Measurements from ENCODE around the gene RAB40B. TPM values are rescaled to one million over a fixed set of nuclear protein-coding genes. Genes with fewer than 3 reads are reported as not detected.

Gene RAB40B
- total and polyA plus RNA-seq, 4 donors, result 2.9 to 12.1 (median 10.5) TPM

DNA sequence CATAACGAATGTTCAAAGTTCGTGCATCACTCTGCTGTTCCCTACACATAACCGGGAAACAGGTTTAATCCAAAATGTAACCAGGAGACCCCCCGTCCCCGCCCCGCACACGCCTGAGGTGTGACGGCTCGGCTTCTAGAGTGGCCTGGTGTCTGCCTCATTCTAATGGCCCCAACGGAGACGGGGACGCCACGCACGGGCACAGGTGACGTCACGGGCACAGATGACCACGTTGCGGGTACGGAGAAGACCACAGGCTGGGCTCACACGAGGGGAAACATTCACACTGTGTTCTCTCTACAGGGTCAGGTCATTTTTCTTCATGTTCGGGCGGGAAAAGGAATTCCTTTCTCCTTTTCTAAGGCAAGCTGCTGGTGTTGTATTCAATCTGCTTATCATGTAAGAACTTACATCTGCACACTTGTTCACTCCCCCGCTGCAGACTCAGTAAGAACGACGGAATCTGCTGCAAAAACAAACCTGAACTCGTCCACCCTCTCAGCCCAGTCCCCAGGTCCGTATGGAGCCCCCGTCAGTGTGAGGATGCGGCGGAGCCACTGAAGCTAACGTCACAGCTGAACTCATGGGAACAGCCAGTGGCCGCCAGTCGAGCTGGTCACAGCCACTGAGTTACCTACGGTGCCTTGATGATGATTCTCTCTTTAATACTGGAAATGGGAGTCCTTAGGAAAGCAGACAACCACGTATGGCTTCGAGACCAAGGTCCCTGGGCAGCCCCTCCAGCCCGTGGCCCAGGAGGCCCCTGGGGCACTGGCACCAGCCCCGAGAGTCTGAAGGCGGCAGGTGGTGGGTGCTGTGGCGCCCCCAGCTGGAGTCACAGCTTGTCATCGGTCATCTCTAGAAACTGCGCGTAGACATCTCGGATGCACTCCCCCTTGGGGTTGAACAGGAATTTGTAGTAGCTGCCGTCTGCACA, 83.1 kb downstream of the RAB40B start:
- TF ChIP-seq RXRA (IDR thresholded peaks at IDR 0.05), result no peak
- no peak for TF ChIP-seq HNF4G (IDR thresholded peaks at IDR 0.05)
- TF ChIP-seq MAX (IDR thresholded peaks at IDR 0.05), result no peak
- TF ChIP-seq, protein P1, sequence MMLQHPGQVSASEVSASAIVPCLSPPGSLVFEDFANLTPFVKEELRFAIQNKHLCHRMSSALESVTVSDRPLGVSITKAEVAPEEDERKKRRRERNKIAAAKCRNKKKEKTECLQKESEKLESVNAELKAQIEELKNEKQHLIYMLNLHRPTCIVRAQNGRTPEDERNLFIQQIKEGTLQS (IDR thresholded peaks at IDR 0.05), result no peak
- TF ChIP-seq RAD21 (IDR thresholded peaks at IDR 0.05), result no peak
- TF ChIP-seq JUND (IDR thresholded peaks at IDR 0.05), result no peak
- no peak for TF ChIP-seq FOXA1 (IDR thresholded peaks at IDR 0.05)
- TF ChIP-seq, protein P2, sequence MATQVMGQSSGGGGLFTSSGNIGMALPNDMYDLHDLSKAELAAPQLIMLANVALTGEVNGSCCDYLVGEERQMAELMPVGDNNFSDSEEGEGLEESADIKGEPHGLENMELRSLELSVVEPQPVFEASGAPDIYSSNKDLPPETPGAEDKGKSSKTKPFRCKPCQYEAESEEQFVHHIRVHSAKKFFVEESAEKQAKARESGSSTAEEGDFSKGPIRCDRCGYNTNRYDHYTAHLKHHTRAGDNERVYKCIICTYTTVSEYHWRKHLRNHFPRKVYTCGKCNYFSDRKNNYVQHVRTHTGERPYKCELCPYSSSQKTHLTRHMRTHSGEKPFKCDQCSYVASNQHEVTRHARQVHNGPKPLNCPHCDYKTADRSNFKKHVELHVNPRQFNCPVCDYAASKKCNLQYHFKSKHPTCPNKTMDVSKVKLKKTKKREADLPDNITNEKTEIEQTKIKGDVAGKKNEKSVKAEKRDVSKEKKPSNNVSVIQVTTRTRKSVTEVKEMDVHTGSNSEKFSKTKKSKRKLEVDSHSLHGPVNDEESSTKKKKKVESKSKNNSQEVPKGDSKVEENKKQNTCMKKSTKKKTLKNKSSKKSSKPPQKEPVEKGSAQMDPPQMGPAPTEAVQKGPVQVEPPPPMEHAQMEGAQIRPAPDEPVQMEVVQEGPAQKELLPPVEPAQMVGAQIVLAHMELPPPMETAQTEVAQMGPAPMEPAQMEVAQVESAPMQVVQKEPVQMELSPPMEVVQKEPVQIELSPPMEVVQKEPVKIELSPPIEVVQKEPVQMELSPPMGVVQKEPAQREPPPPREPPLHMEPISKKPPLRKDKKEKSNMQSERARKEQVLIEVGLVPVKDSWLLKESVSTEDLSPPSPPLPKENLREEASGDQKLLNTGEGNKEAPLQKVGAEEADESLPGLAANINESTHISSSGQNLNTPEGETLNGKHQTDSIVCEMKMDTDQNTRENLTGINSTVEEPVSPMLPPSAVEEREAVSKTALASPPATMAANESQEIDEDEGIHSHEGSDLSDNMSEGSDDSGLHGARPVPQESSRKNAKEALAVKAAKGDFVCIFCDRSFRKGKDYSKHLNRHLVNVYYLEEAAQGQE (IDR thresholded peaks at IDR 0.05), result no peak
- TF ChIP-seq GABPA (IDR thresholded peaks at IDR 0.05 in 1 of 2, conservative IDR thresholded peaks at IDR 0.05 in 1 of 2), result no peak
- no peak for DNase-seq (ENCODE audit: low spot score)
- 94% methylated on average over 45 of the region's 45 CpGs for WGBS
- H3K4me1 ChIP-seq (ENCODE audit: control insufficient read depth in 4 of 4, insufficient read depth in 4 of 4, low read length in 3 of 4), result no peaks in the 10 kb centered on the region
- H3K27ac ChIP-seq (ENCODE audit: low read depth in 1 of 2, low read length in 2 of 2), result no peak overlapping the region
- peaks cover 18 to 54% (median 29%) of the 10 kb centered on the region in 4 donors for H3K36me3 ChIP-seq (ENCODE audit: control insufficient read depth in 4 of 4, insufficient read depth in 3 of 4, low read depth in 1 of 4, low read length in 3 of 4)
- no peaks in the 10 kb centered on the region for H3K9me3 ChIP-seq (ENCODE audit: control insufficient read depth in 4 of 4, low read length in 3 of 4)
- H3K27me3 ChIP-seq (ENCODE audit: control insufficient read depth in 4 of 4, insufficient read depth in 4 of 4, low read length in 3 of 4), result no peaks in the 10 kb centered on the region
- H3K9ac ChIP-seq (ENCODE audit: low read depth in 1 of 2, low read length in 2 of 2), result no peak overlapping the region
- no peak overlapping the region for H3K4me3 ChIP-seq (ENCODE audit: low read depth in 1 of 3, low read length in 3 of 3)

DNA sequence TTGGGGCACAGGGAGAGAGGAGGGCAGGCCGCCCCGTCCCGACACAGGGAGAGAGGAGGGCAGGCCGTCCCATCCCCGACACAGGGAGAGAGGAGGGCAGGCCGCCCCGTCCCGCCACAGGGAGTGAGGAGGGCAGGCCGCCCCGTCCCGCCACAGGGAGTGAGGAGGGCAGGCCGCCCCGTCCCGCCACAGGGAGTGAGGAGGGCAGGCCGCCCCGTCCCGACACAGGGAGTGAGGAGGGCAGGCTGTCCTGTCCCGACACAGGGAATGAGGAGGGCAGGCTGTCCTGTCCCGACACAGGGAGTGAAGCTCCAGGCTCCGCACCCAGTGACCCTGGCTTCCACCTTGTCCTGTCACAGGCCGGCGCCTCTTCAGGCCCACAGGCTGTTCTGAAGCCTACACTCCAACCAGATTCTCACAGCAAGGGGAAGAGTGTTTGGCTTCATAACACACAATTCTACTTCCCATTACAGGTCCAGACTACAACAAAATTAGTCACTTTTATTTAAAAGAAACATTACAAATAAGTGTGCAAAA, 84.3 kb downstream of the RAB40B start:
- H3K27ac ChIP-seq (ENCODE audit: low read depth in 1 of 2, low read length in 2 of 2), result no peak overlapping the region
- H3K4me1 ChIP-seq (ENCODE audit: control insufficient read depth in 4 of 4, insufficient read depth in 4 of 4, low read length in 3 of 4), result no peaks in the 10 kb centered on the region
- 94% methylated on average over 12 of the region's 22 CpGs for WGBS
- no peak for DNase-seq (ENCODE audit: low spot score)
- peaks cover 17 to 43% (median 29%) of the 10 kb centered on the region in 4 donors for H3K36me3 ChIP-seq (ENCODE audit: control insufficient read depth in 4 of 4, insufficient read depth in 3 of 4, low read depth in 1 of 4, low read length in 3 of 4)
- H3K9me3 ChIP-seq (ENCODE audit: control insufficient read depth in 4 of 4, low read length in 3 of 4), result no peaks in the 10 kb centered on the region
- no peak overlapping the region for H3K4me3 ChIP-seq (ENCODE audit: low read depth in 1 of 3, low read length in 3 of 3)
- no peaks in the 10 kb centered on the region for H3K27me3 ChIP-seq (ENCODE audit: control insufficient read depth in 4 of 4, insufficient read depth in 4 of 4, low read length in 3 of 4)
- no peak for TF ChIP-seq NR2F2 (IDR thresholded peaks at IDR 0.05)
- TF ChIP-seq RXRA (IDR thresholded peaks at IDR 0.05), result no peak
- no peak for TF ChIP-seq FOXA2 (IDR thresholded peaks at IDR 0.05)
- no peak for TF ChIP-seq EGR1 (IDR thresholded peaks at IDR 0.05; ENCODE audit: low read depth in 2 of 2)
- TF ChIP-seq, protein P3, sequence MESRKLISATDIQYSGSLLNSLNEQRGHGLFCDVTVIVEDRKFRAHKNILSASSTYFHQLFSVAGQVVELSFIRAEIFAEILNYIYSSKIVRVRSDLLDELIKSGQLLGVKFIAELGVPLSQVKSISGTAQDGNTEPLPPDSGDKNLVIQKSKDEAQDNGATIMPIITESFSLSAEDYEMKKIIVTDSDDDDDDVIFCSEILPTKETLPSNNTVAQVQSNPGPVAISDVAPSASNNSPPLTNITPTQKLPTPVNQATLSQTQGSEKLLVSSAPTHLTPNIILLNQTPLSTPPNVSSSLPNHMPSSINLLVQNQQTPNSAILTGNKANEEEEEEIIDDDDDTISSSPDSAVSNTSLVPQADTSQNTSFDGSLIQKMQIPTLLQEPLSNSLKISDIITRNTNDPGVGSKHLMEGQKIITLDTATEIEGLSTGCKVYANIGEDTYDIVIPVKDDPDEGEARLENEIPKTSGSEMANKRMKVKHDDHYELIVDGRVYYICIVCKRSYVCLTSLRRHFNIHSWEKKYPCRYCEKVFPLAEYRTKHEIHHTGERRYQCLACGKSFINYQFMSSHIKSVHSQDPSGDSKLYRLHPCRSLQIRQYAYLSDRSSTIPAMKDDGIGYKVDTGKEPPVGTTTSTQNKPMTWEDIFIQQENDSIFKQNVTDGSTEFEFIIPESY (IDR thresholded peaks at IDR 0.05), result no peak
- TF ChIP-seq HNF4G (IDR thresholded peaks at IDR 0.05), result no peak
- TF ChIP-seq HNF4A (conservative IDR thresholded peaks at IDR 0.05), result no peak
- no peak for TF ChIP-seq SP1 (IDR thresholded peaks at IDR 0.05)
- TF ChIP-seq FOXA1 (IDR thresholded peaks at IDR 0.05), result no peak
- TF ChIP-seq CTCF (IDR thresholded peaks at IDR 0.05; ENCODE audit: low read depth, low read length, missing input control), result no peak
- TF ChIP-seq TAF1 (conservative IDR thresholded peaks at IDR 0.05), result no peak
- TF ChIP-seq, protein P1 (IDR thresholded peaks at IDR 0.05), result no peak
- no peak overlapping the region for H3K9ac ChIP-seq (ENCODE audit: low read depth in 1 of 2, low read length in 2 of 2)

Measured in liver (tissue), 9 donors.